ENCODE data around the gene SCAMP4. TPM values are rescaled to one million over a fixed set of nuclear protein-coding genes. Genes with fewer than 3 reads are reported as not detected.

SCAMP4 gene
- total and polyA plus RNA-seq, 2 experiments from 2014 or later = 39.4 to 106 TPM

DNA sequence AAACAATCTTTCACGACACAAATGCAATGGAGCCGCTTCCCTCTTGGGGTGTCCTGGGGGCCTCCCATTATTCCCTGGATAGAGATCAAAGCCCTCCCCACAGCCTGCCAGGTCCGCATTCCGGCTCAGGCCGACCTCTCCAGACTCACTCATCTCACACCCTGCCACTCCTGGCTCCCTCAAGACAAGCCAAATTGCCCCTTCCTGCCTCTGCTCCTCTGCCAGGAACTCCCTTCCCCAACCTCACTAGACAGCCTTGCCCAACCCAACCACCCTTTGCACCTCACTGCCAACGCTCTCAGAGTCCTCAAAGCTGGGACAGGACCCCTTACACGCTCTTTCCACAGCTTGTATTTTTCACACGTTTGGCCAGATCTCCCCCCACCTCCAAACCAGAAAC is 21.4 kb upstream of the SCAMP4 start:
- H3K36me3 Mint-ChIP-seq (ENCODE audit: low read depth) = no peaks in the 10 kb centered on the region; the same call in 2 of the 3 replicates
- Histone ChIP-seq H3F3A (replicated peaks; ENCODE audit: low read depth) (peaks cover 5% of the 10 kb centered on the region), H3K4me2 (peak overlapping the region; percentile 98), H3K9me2 (ENCODE audit: insufficient read depth) (no peaks in the 10 kb centered on the region), H2AFZ (no peak overlapping the region), H3K36me3 (ENCODE audit: insufficient read depth) (no peaks in the 10 kb centered on the region), H3K79me2 (replicated peaks; ENCODE audit: insufficient read depth) (peaks cover 27% of the 10 kb centered on the region), H3K27me3 (ENCODE audit: insufficient read depth) (no peaks in the 10 kb centered on the region), H3K4me3 (peak overlapping the region; percentile 89), H3K4me1 (ENCODE audit: insufficient read depth) (peaks cover 14% of the 10 kb centered on the region; the same call in 1 of the 2 replicates), H3K27ac (ENCODE audit: low read depth) (no peak overlapping the region), H4K20me1 (replicated peaks; ENCODE audit: insufficient read depth) (peaks cover 16% of the 10 kb centered on the region)
- H3K27ac Mint-ChIP-seq = no peak overlapping the region
- H3K9me3 Mint-ChIP-seq = no peaks in the 10 kb centered on the region; the same call in 2 of the 3 replicates
- ATAC-seq (no peak), DNase-seq (ENCODE audit: low spot score) (no peak)
- H3K4me3 Mint-ChIP-seq = peak overlapping the region; percentile 91
- H3K4me1 Mint-ChIP-seq = peaks cover 31% of the 10 kb centered on the region
- H3K27me3 Mint-ChIP-seq (ENCODE audit: insufficient read depth, low read depth, poor library complexity) = peaks cover 11% of the 10 kb centered on the region
- TF ChIP-seq, protein P1, sequence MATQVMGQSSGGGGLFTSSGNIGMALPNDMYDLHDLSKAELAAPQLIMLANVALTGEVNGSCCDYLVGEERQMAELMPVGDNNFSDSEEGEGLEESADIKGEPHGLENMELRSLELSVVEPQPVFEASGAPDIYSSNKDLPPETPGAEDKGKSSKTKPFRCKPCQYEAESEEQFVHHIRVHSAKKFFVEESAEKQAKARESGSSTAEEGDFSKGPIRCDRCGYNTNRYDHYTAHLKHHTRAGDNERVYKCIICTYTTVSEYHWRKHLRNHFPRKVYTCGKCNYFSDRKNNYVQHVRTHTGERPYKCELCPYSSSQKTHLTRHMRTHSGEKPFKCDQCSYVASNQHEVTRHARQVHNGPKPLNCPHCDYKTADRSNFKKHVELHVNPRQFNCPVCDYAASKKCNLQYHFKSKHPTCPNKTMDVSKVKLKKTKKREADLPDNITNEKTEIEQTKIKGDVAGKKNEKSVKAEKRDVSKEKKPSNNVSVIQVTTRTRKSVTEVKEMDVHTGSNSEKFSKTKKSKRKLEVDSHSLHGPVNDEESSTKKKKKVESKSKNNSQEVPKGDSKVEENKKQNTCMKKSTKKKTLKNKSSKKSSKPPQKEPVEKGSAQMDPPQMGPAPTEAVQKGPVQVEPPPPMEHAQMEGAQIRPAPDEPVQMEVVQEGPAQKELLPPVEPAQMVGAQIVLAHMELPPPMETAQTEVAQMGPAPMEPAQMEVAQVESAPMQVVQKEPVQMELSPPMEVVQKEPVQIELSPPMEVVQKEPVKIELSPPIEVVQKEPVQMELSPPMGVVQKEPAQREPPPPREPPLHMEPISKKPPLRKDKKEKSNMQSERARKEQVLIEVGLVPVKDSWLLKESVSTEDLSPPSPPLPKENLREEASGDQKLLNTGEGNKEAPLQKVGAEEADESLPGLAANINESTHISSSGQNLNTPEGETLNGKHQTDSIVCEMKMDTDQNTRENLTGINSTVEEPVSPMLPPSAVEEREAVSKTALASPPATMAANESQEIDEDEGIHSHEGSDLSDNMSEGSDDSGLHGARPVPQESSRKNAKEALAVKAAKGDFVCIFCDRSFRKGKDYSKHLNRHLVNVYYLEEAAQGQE (IDR thresholded peaks at IDR 0.05; ENCODE audit: unreplicated experiment) = no peak
- no peak for TF ChIP-seq JUNB (IDR thresholded peaks at IDR 0.05; ENCODE audit: unreplicated experiment)

DNA sequence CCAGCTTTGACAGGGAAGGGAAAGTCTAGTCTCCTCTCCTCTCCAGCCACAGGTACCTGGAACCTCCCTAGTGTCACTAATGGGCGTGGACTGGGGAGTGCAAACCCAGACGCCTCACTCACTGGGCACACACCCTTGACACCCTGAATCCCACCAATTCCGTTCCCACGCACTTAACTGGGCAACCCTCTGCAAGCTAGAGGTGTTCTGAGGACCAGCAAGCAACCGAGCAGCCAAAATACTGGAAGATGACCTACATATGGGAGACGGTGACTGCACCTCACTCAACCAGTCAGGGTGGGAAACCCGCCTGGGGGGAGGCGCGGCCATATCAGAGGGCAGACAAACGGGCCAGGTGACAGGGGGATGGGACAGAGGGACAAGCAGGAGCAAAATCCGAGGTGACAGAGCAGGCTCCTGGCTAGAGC is 20.9 kb upstream of the SCAMP4 start:
- Histone ChIP-seq H4K20me1 (replicated peaks; ENCODE audit: insufficient read depth) (peaks cover 16% of the 10 kb centered on the region), H3F3A (replicated peaks; ENCODE audit: low read depth) (peaks cover 5% of the 10 kb centered on the region), H3K9me2 (ENCODE audit: insufficient read depth) (no peaks in the 10 kb centered on the region), H3K4me1 (ENCODE audit: insufficient read depth) (peaks cover 14% of the 10 kb centered on the region; the same call in 1 of the 2 replicates), H3K4me2 (peak overlapping the region; percentile 98), H3K79me2 (replicated peaks; ENCODE audit: insufficient read depth) (peaks cover 27% of the 10 kb centered on the region), H3K27me3 (ENCODE audit: insufficient read depth) (no peaks in the 10 kb centered on the region), H3K4me3 (peak overlapping the region; percentile 89), H2AFZ (no peak overlapping the region), H3K36me3 (ENCODE audit: insufficient read depth) (no peaks in the 10 kb centered on the region), H3K27ac (ENCODE audit: low read depth) (no peak overlapping the region)
- peaks cover 31% of the 10 kb centered on the region for H3K4me1 Mint-ChIP-seq
- peak overlapping the region; percentile 40; the same call in 1 of the 2 replicates for H3K27ac Mint-ChIP-seq
- H3K36me3 Mint-ChIP-seq (ENCODE audit: low read depth) = no peaks in the 10 kb centered on the region; the same call in 2 of the 3 replicates
- peak overlapping the region; percentile 91 for H3K4me3 Mint-ChIP-seq
- DNase-seq (ENCODE audit: low spot score) (no peak), ATAC-seq (no peak)
- peaks cover 11% of the 10 kb centered on the region for H3K27me3 Mint-ChIP-seq (ENCODE audit: insufficient read depth, low read depth, poor library complexity)
- no peaks in the 10 kb centered on the region; the same call in 2 of the 3 replicates for H3K9me3 Mint-ChIP-seq
- no peak for TF ChIP-seq POLR2AphosphoS5 (IDR thresholded peaks at IDR 0.05; ENCODE audit: low read depth)
- TF ChIP-seq STAT1 (IDR thresholded peaks at IDR 0.05; ENCODE audit: unreplicated experiment) = no peak
- no peak for TF ChIP-seq CREB1 (CRISPR knock-in tag; IDR thresholded peaks at IDR 0.05; ENCODE audit: low read depth)
- TF ChIP-seq EZH2 (IDR thresholded peaks at IDR 0.05; ENCODE audit: low read depth, unreplicated experiment) = no peak
- TF ChIP-seq NANOG (IDR thresholded peaks at IDR 0.05; ENCODE audit: borderline replicate concordance) = no peak
- TF ChIP-seq EZH2phosphoT487 (IDR thresholded peaks at IDR 0.05; ENCODE audit: unreplicated experiment) = no peak
- TF ChIP-seq, protein P1 (IDR thresholded peaks at IDR 0.05; ENCODE audit: unreplicated experiment) = no peak
- TF ChIP-seq JUNB (IDR thresholded peaks at IDR 0.05; ENCODE audit: unreplicated experiment) = no peak
- TF ChIP-seq CTCF (conservative IDR thresholded peaks at IDR 0.05; ENCODE audit: low read depth in 2 of 2) = no peak
- TF ChIP-seq ZNF114 (CRISPR knock-in tag; IDR thresholded peaks at IDR 0.05) = no peak
- TF ChIP-seq ETS1 (IDR thresholded peaks at IDR 0.05) = no peak

All from GM23338 (cell line).